NT2/D1 (cell line): Measurements from ENCODE around the gene PPP3CA.

ENCODE experiments used
- DNase-seq: peaks from one replicate; pipeline ENCODE4 v3.0.0-alpha.2; 2011; ENCODE audit warnings: low read depth, low spot score
- H3K27me3 ChIP-seq: 2 replicates; pipeline ENCODE4 v1.6.0; 2011; ENCODE audit warnings: mild to moderate bottlenecking; ENCODE audit not compliant: insufficient read length, insufficient read depth
- H3K36me3 ChIP-seq: 2 replicates; pipeline ENCODE4 v1.6.1; 2011; ENCODE audit warnings: mild to moderate bottlenecking, low read length, mixed read lengths; ENCODE audit not compliant: insufficient read depth, insufficient read length
- H3K4me1 ChIP-seq: 2 replicates; pipeline ENCODE4 v1.5.1; 2011; ENCODE audit not compliant: insufficient read depth, insufficient read length
- H3K4me3 ChIP-seq: 2 replicates; pipeline ENCODE4 v1.5.1; 2011; ENCODE audit warnings: low read depth; ENCODE audit not compliant: insufficient read length
- H3K9ac ChIP-seq: 2 replicates; pipeline ENCODE4 v1.6.0; 2011; ENCODE audit warnings: low read depth; ENCODE audit not compliant: insufficient read length
- H3K9me3 ChIP-seq: 2 replicates; pipeline ENCODE4 v1.5.1; 2011; ENCODE audit warnings: mild to moderate bottlenecking, low read length; ENCODE audit not compliant: insufficient read depth
- SUZ12 ChIP-seq: IDR thresholded peaks from 2 replicates; pipeline ENCODE4 v1.6.1; 2011; ENCODE audit not compliant: insufficient read length, insufficient read depth; ENCODE audit errors: extremely low read depth
- YY1 ChIP-seq: IDR thresholded peaks from 2 replicates; pipeline ENCODE4 v1.6.1; 2011; ENCODE audit not compliant: insufficient read length, insufficient read depth
- ZNF274 ChIP-seq: IDR thresholded peaks from 2 replicates; pipeline ENCODE4 v1.6.1; 2011; ENCODE audit warnings: mild to moderate bottlenecking, low read depth, low read length

The PPP3CA gene

GRCh38 chr4:101157415-101158133 is 189.8 kb downstream of the PPP3CA start:
- no peaks in the 10 kb centered on the region for H3K27me3 ChIP-seq
- no peak overlapping the region for H3K9ac ChIP-seq
- no peak overlapping the region for H3K4me3 ChIP-seq
- H3K36me3 ChIP-seq, result no peaks in the 10 kb centered on the region
- no peaks in the 10 kb centered on the region for H3K4me1 ChIP-seq
- DNase-seq, result no peak
- TF ChIP-seq SUZ12 (no peak), ZNF274 (no peak), YY1 (no peak)
- no peaks in the 10 kb centered on the region for H3K9me3 ChIP-seq

- Histone ChIP-seq H3K4me3 (no peak overlapping the region), H3K9me3 (no peaks in the 10 kb centered on the region), H3K9ac (no peak overlapping the region), H3K36me3 (no peaks in the 10 kb centered on the region), H3K4me1 (no peaks in the 10 kb centered on the region), H3K27me3 (no peaks in the 10 kb centered on the region)
- no peak for DNase-seq
- no peak for TF ChIP-seq SUZ12
- TF ChIP-seq ZNF274, result no peak
- no peak for TF ChIP-seq YY1
Observed at GRCh38 chr4:101156619-101157310, 190.6 kb downstream of the PPP3CA start.

GRCh38 chr4:101155945-101156344 is 191.4 kb downstream of the PPP3CA start:
- Histone ChIP-seq H3K36me3 (no peaks in the 10 kb centered on the region), H3K9ac (no peak overlapping the region), H3K27me3 (no peaks in the 10 kb centered on the region), H3K9me3 (no peaks in the 10 kb centered on the region), H3K4me1 (no peaks in the 10 kb centered on the region), H3K4me3 (no peak overlapping the region)
- no peak for DNase-seq
- no peak for TF ChIP-seq SUZ12
- TF ChIP-seq YY1, result no peak
- no peak for TF ChIP-seq ZNF274

GRCh38 chr4:101155368-101155767 is 192.0 kb downstream of the PPP3CA start:
- Histone ChIP-seq H3K4me1 (no peaks in the 10 kb centered on the region), H3K36me3 (no peaks in the 10 kb centered on the region), H3K4me3 (no peak overlapping the region), H3K9ac (no peak overlapping the region), H3K27me3 (no peaks in the 10 kb centered on the region), H3K9me3 (no peaks in the 10 kb centered on the region)
- peak; percentile 9 for DNase-seq
- TF ChIP-seq SUZ12 (no peak), YY1 (no peak), ZNF274 (no peak)

- Histone ChIP-seq H3K4me1 (no peaks in the 10 kb centered on the region), H3K36me3 (no peaks in the 10 kb centered on the region), H3K27me3 (no peaks in the 10 kb centered on the region), H3K4me3 (no peak overlapping the region), H3K9ac (no peak overlapping the region), H3K9me3 (no peaks in the 10 kb centered on the region)
- no peak for TF ChIP-seq YY1
- no peak for TF ChIP-seq ZNF274
- no peak for TF ChIP-seq SUZ12
- DNase-seq, result no peak
Observed at GRCh38 chr4:101153653-101154052, 193.7 kb downstream of the PPP3CA start.

- no peaks in the 10 kb centered on the region for H3K27me3 ChIP-seq
- H3K4me3 ChIP-seq, result no peak overlapping the region
- H3K4me1 ChIP-seq, result no peaks in the 10 kb centered on the region
- H3K9me3 ChIP-seq, result no peaks in the 10 kb centered on the region
- no peak overlapping the region for H3K9ac ChIP-seq
- DNase-seq, result no peak
- TF ChIP-seq YY1 (no peak), SUZ12 (no peak), ZNF274 (no peak)
- H3K36me3 ChIP-seq, result no peaks in the 10 kb centered on the region
Observed at GRCh38 chr4:101152521-101152920, 194.8 kb downstream of the PPP3CA start.

GRCh38 chr4:101148551-101148950 is 198.8 kb downstream of the PPP3CA start:
- no peaks in the 10 kb centered on the region for H3K4me1 ChIP-seq
- H3K27me3 ChIP-seq, result no peaks in the 10 kb centered on the region
- no peak overlapping the region for H3K9ac ChIP-seq
- H3K36me3 ChIP-seq, result no peaks in the 10 kb centered on the region
- no peak for DNase-seq
- no peak overlapping the region for H3K4me3 ChIP-seq
- no peak for TF ChIP-seq YY1
- no peak for TF ChIP-seq SUZ12
- no peak for TF ChIP-seq ZNF274
- H3K9me3 ChIP-seq, result no peaks in the 10 kb centered on the region
